T-helper 9 cell (primary cell): Measurements from ENCODE around the gene FGFR2.

Source experiments
- DNase-seq: peaks from one replicate; pipeline ENCODE4 v3.0.0-alpha.2; 2020

Gene FGFR2

DNA sequence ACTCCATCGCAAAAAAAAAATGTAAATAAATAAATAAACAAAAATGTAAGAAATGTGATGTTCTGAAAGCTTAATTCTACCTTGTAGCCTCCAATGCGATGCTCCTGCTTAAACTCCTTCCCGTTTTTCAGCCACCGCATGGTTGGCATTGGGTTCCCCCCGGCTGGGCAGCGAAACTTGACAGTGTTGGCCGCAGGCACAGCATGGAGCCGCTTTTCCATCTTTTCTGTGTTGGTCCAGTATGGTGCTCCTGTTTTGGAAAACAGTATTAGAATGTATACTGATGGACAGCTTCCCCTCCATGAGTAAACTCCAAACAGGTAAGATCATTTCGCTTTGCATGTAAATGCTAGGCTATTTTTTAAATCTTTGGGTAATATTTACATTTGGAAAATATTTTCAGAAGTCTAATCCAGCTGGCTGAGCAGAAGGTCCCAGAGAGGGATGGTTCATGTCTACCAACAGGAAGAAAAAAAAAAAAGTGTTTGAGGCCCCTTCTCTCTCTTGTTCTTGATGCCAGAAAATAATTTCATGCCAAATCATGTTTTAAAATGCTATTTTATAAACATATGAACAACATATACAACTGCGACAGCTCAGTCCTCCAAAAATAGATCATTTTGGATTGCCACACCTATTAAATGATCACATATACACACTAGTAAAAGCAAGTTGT lies 46.9 kb downstream of the FGFR2 start:
- no peak for DNase-seq

DNA sequence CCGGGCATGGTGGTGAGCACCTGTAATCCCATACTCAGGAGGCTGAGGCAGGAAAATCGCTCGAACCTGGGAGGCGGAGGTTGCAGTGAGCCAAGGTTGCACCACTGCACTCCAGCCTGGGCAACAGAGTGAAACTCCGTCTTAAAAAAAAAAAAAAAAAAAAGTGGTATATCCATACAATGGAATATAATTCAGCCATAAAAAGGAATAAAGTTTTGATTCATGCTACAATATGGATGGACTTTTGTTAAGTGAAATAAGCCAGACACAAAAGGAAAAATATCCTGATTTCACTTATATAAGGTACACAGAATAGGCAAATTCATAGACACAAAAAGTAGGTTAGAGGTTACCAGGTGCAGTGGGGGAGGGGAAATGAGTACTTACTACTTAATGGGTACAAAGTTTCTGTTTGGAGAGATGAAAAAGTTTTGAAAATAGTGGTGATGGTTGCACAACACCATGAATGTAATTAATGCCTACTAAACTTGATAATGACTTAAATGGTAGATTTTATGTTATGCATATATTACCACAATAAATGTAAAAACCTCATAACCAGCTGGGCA lies 53.9 kb downstream of the FGFR2 start:
- DNase-seq: no peak

DNA sequence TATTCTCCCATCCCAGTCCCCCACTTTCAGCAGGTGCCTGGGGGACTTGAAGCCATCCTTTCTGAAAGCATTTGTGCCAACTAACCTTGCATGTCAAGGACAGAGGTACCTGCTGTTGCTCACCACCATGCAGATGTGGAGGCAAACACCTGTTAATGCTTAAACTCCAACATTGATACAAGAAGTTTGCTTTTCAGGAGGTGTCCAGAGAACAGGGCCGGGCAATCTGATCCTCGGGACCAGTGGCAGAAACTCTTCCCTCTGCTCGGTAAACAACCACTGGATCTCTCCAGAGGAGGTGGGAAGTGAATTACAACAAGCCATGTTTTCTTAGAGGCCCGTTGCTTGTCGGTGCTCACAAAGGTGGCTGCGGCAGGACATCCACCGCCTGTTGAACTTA lies 54.7 kb downstream of the FGFR2 start:
- no peak for DNase-seq

DNA sequence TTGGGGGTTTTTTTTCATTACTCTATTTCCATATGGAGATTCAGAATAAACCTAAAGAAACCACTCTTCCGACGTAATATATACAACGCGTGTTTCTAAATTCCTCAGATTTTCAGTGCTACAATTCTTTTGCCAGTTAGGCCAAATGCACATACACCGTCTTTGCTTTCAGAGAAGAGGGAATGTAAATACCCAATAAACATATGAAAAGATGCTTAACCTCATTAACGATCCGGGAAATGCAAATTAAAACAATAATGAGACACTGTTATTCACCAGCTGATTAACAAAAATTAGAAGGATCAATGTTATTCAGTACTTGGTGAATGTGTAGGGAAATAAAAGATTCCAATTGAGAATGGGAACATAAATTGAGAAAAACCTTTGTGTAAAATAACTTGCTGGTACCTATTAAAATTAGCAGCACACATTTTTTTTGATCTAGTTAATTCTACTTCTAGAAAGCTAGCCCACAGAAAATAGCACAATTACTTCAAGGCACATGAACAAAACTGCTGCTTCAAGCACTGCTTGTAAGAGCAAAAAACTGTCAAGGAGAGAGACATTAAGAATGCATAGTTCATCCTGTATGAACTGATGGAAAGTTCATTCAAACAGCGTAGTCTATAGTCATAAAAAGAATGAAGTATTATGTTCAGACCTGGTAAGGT lies 56.7 kb downstream of the FGFR2 start:
- DNase-seq: no peak

DNA sequence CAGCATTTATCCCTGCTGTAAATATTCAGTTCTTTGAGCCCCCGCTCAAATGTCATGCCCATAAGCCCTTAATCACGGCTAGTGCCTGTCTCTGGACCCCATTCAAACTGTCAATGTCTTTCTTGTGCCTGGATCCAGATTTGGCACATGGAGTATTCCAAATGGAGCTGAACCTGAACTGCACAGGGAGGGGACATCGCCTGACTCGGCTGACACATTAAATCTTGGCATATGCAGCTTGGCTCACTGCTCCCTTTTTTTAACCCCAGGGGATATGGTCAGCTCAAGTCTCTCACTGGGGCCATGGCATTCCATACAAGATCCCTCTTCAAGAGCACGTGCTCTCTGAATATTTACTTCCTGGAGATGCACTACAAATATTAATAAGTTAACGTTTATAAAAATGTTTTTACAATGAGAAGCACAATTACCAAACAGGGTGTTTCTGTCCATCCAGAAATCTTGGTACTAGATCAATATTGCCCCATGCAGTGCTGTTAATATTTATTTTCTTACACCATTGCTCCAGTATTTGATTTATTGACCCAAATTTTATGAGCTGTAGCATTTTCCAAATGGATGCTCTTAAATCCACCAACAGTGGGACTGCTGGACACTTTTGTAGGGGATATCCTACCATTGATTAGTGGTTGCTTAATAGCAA lies 57.4 kb downstream of the FGFR2 start:
- DNase-seq: no peak

DNA sequence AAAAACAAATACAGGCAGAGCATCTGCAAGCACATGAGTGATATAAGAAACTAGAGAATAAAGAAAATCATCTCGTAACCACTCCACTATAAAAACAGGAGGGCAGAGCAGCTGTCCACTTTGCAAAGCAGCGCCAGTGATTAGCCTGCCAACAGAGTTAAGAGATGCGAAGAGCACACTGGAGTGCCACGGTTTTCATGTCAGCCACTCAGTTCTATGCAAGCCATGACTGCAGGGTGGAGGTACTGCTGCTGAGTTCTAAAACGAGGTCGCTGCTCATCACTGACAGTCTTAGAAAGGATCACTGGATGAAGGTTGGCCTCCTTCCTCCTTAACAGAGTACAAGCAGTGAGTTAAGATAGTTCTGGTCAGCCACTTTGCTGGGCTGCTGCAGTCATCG lies 58.5 kb downstream of the FGFR2 start:
- DNase-seq: no peak

DNA sequence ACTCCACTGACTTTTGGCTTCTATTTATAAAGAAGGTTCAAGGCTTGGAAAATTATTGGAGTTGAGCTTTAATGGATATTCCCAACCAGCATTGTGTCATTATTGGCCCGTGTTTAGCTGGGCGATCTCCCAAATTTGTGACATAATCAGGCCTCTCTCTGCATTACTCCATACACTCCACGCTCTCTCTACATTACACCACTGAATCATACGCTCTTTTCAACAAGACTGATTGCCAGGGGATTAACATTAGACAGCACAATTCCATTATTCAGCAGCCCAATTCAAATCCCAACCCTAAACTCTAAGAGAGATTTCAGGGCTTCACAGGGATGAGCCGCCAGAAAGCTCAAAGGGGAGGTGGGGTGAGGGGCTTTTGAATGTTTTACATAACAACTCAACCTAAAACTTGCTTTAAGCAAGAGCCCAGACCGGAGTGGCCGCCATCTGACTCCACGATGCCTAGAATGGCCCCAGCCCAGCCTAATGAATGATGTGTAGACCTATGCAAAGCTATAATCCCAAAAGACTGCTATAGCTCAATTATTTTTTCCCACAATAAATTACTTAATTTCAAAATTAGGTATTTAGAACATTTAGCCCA lies 61.8 kb downstream of the FGFR2 start:
- DNase-seq: no peak

DNA sequence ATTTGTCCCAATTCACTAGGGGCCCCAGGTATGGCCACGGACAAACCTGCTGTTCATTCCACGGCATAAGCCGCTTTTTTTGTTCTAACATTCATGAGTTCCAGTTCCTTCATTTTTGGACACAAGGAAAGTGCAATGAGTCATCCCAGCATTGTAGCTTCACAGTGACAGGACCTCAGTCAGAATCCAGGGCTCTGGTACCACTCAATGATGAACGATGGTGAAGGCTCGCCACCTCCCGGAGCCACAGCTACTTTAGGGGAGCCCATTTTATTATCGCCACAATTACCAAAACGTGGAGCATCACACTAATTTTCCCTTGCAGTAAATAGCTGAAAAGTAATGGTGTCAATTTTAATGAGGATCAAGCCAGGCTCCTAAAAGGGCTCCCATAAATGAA lies 62.9 kb downstream of the FGFR2 start:
- no peak for DNase-seq

DNA sequence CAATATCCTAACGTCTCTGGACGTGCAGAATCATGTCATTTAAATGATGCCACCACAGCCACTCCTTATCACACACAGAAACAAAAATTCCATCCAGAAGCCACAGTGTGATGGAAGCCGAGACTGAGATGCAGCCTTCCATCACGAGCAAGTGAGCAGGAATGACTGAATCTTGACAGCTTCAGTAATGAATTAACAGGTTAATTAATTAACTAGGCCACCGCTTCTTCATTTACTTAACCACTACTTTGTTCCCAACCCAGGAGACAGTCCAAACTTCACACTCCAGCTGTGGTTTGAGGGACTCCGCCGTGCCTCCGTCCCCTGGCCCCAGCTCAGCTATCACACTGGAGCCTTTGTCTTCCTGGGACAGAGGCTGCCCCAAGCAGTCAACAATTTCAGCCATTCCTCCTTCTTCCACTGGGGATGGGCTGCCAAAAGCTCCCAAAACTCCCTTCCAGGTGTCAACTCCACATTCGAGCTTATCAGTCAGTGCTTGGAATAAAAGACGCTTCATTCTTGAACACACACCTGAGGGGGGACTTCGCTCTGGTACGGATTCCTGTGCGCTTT lies 65.9 kb downstream of the FGFR2 start:
- no peak for DNase-seq

DNA sequence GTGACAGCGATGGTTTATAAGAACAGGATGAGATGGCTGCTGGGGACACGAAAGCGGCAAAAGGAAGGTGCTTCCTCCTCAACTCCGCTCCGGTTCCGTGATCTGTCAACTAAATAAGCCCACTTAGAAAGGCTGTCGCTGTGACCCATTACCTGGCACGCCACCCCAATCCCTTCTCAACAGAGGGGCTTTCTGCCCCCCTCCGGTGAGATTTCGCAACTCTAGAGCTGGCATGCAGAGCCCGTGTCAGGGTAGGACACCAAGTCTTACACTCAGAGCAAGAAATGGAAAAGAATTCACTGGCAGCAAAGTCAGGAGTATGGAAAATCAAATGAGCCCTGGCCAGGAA lies 66.4 kb downstream of the FGFR2 start:
- DNase-seq: no peak

DNA sequence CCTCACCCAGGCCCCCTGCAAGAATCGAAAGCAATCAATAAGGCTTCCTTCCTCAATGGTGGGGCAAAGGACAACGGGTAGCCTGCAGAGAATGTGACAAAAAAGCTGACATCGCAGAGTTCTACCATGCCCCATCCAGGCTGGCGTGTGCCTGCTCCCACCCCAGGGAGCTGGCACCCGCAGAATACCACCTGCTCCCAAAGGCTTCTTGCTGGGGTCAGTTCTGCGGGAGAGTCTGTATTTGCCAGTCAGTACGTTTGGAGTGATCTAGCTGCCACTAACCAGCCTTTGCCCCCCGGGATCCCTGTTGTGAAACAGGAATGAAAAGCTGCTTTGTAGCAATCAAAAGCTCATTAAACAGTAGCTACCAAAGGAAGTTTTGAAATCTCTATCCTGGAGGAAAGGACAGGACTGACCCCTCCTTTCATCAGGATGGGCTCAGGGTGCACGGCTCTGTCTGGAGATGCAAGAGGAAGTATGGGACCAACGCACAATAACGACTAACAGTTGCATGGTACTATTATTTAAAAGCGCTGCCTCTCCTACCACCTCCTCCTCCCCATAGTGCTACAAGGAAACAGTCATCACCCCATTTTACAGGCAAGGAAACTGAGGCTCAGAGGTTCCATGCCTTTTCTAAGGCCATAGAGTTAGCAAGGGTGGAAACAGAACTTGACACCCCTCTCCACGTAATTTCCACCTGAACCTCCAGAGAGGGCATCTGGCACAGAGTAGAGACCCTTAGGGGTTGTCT lies 67.0 kb downstream of the FGFR2 start:
- DNase-seq: no peak

DNA sequence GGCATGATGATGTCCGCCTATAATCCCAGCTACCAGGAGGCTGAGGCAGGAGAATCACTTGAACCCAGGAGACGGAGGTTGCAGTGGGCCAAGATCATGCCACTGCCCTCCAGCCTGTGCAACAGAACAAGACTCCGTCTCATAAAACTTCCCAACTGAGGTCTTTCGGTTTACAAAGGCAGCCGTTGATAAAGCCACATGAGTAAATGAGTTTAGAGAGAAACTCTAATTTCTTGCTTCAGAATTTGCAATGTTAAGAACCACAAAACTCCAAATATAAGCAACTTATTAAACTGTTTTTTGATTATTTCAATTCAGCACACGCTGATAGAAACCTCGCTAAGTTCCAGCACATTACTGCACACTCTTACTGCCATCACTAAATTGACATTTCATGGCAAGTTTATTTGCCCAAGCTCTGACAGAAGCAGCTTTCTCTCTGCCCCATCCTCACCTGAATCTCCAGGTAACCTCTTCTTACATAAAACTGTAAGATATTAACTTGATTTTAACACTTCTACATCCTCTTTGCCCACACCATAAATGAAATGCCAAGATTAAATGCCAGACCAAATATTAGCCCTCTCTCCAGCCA lies 67.7 kb downstream of the FGFR2 start:
- DNase-seq: no peak

DNA sequence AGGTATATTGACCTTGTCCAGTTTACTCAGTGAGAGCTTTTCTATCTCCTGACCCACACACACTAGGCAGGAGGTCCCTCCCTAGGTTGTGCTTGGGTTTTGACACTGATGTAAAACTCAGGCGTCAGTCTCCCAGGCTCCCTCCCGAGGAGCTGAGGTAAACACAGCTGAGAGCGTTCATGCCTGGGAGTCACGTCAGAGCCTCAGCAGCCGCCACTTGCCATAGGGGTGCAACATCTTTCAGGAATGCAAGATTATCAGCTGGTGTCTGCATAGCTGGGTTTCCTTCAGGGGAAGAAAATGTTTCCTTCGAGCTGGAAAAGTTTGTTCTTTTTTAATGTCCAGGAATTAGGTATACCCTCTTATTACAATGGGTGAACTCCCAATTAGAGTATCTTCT lies 70.6 kb downstream of the FGFR2 start:
- no peak for DNase-seq

DNA sequence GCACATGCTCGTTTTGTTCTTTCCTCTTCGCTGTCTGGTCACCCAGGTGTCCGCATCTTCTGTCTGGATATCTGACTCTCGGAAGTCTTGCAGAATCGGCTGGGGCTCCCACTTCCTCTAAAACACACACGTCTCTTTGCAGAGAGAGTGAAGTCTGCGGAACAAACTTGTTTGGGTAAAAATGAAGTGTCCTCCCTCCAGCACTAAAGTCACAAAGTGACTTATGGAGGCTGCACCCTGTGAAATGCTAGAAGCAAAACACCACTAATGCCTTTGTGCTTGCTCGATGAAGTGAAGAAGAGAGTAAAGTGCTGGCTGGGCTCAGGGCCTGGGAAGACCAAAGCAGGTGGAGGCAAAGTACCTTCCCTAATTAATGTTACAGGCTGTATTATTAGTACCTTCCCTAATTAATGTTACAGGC lies 71.4 kb downstream of the FGFR2 start:
- no peak for DNase-seq

DNA sequence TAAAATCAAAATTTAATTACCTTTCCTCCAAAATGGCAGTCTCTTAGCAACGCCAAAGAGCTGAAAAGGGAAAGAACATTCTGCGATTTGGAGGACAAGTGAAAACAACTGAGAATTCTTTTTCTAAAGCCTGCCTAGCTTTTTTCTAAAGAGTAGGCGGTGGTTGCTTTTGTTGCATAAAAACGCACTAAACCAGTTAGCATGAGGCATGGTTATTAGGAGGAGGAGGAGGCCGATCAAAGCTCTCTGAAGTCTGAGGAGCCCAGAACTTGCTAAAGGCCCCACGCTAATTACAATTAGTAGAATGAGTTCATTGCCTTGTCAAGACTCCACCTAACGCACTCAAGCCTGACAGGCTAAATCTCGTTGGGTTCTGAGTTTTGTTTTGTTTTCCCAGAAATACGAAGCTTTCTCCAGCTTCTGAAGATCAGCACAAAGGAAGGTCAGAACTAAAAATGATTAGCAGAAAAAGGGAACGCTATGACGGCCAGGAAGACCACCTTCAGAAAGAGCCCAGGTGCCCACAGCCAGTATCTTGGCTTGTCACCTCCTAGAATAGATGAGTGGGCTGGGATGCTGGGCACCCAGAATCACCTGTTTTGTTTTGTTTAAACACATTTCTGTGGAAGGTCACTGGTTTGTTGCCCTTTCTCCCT lies 72.0 kb downstream of the FGFR2 start:
- no peak for DNase-seq

DNA sequence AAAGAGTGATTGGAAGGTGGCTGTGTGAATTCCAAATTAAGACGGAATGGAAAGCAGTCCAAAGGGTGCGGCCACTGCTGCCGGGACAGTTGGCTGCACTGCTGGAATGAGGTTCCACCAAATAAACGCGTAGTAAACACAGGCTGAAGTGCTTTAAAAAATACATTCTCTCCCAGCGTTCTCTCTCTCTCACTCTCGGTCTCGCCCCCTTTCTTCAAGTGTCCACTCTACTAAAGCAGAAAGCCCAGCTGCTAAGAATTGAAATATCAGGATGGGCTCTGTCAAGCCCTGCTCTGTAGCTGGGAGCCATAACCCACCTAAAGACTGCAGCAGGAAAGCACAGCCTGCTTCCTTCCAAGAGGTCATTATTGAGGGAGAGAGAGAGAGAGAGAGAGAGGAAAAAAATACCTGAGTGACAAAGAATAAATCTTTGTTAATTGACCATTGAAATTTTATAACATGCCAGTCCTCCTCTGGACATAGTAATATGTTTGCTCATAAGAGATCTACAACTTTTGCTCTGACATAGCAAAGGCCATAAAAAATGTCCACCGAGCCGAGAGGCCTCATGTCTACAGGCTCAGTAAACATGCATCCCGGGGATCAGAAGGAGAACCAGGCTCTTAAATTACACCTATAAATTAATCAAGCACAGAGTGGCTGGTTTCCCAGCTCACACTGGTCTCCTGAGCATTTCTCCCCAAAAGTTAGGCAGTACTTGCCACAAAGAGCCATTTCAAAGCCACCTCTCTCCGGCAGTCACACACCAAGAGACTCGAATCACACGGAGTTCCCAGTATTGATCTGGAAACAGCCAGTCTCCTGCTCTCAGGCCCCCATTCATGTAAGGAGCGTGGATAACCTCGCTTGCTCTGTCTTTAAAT lies 72.8 kb downstream of the FGFR2 start:
- DNase-seq: no peak

DNA sequence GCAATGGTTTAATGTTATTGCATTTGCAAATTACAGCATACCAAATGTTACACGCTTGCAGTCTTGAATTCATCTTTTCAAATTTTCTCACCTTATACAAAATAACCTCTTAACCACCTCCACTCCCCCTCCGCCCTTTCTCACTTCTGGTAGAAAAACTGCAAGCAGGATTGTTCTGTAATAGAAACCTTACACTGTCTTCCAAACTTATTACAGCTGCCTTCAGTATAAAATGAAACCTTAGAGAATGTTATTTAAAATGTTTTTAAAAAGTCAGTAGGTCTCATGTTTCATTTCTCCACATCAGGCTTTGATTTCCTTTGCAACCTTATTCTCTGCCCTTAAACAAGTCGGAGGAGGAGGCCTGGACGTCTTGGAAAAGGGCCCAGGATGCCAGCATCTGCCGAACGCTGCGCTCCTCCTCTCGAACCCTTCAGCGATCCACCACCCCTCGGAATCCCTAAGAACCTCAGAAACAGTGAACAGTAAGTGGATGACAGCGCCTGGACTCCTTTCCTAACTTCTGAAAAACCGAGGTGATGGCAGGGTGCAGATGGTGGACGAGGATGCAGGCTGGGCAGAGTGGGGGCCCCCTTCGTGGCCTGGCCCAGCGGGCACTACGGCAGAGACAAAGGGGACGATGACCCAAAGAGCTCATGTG lies 74.0 kb downstream of the FGFR2 start:
- no peak for DNase-seq

DNA sequence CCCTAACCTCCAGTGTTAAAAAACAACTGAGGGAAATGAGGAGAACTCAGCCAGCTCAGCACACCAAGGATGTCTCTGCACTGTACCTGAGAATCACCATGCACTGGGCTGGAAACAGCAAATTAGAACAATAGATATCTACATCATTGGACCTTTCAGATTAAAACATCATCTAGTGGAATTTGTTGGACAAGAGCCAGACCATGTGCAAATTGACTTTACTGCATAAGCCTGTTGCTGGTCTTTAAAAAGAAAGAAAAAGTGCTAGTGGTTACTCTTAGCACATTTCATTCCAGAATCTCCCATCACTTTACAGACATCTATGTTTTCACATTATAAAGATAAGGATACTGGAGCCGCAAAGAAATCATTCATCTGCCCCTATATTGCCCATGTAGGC lies 75.4 kb downstream of the FGFR2 start:
- DNase-seq: no peak

DNA sequence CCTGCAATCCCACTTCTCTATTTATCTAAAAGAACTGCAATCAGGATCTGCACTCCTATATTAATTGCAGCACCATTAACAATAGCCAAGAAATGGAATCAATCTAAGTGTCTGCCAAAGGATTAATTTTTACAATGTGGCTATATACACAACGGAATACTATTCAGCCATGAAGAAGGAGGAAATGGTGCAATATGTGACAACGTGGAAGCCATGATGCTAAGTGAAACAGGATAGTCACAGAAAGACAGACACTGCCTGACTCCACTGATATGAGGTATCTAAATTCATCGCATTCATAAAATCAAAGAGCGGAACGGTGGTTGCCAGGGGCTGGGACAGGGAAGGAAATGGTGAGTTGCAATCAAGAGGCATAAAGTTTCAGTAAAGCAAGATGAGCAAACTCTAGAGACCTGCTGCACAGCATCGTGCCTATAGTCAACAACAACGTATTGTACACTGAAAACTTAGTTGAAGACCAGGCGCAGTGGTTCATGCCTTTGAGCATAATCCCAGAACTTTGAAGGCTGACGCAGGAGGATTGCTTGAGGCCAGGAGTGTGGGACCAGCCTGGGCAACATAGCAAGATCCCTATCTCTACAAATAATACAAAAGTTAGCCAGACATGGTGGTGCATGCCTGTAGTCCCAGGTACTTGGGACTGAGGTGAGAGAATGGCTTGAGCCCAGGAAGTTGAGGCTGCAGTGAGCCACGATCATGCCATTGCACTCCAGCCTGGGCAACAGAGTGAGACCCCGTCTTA lies 76.3 kb downstream of the FGFR2 start:
- no peak for DNase-seq
